Esophagus squamous epithelium (tissue), 4 donors: ENCODE data around the gene XRCC4.

Experiments used
- CTCF ChIP-seq, 6 experiments: fragments of 450-650 bp in 4 of 6; fragments of 200-600 bp in 2 of 6; sonication (generic) in 2 of 6; IDR thresholded peaks; one replicate each; pipeline ENCODE4 v1.5.1; 2016 to 2019; ENCODE audit warnings: antibody characterized with exemption in 6 of 6, mild to moderate bottlenecking in 4 of 6, moderate library complexity in 4 of 6
- POLR2A ChIP-seq, 4 donors: fragments of 450-650 bp; IDR thresholded peaks; one replicate each; pipeline ENCODE4 v1.6.1; 2017; ENCODE audit warnings: antibody characterized with exemption in 4 of 4, mild to moderate bottlenecking in 4 of 4, moderate library complexity in 3 of 4

GRCh38 chr5:83348281-83348780, 271.0 kb downstream of the XRCC4 start:
- TF ChIP-seq CTCF (IDR thresholded peaks at IDR 0.05) (no peak), POLR2A (IDR thresholded peaks at IDR 0.05) (no peak)
